Activated CD8-positive, alpha-beta T cell treated with anti-CD3 and anti-CD28 coated beads for 36 hours (primary cell): ENCODE data around the gene GPRASP3. TPM values are rescaled to one million over a fixed set of nuclear protein-coding genes. Genes with fewer than 3 reads are reported as not detected.

Experiments
- total RNA-seq, 2 experiments: library from RNA; stranded (reverse); gene quantifications; one replicate each; pipeline ENCODE4 v1.2.3, GENCODE V29; 2021

GPRASP3 gene
- total RNA-seq, 2 experiments from 2014 or later = 1.3 to 2.0 TPM

Other genes starting within 250 kb of the GPRASP3 start
- gene TCP11X2, start 248.9 kb upstream of the GPRASP3 start, total RNA-seq = not detected
- gene TMSB15A, start 204.0 kb upstream of the GPRASP3 start, total RNA-seq = under 1 TPM in 1 of 2 experiments, not detected in 1; 0.54 TPM
- gene ARMCX5, start 121.2 kb upstream of the GPRASP3 start, total RNA-seq = 1 to 10 TPM; 9.4 TPM
- 1 to 10 TPM; 3.0 to 3.9 TPM for gene GPRASP1, start 69.3 kb upstream of the GPRASP3 start, total RNA-seq
- under 1 TPM; 0.67 to 0.77 TPM for gene GPRASP2, start 8.3 kb upstream of the GPRASP3 start, total RNA-seq
- gene RAB40AL, start 216.5 kb downstream of the GPRASP3 start, total RNA-seq = not detected